Activated B cell treated with CpG ODN at 0.5 μM for 24 hours (primary cell): ENCODE measurements around the gene USF3. TPM values are rescaled to one million over a fixed set of nuclear protein-coding genes. Genes with fewer than 3 reads are reported as not detected.

ENCODE experiments used
- ATAC-seq: fragments of 200-7000 bp; cut with Tn5 transposase; one replicate; pipeline ENCODE4 v1.10.0; 2021; ENCODE audit warnings: low read depth, mild to moderate bottlenecking, moderate library complexity
- CTCF ChIA-PET: fragments of 350-600 bp; sonication (Branson Sonifier 250); formaldehyde crosslinking; loops from one replicate; lab custom pipeline; 2021; ENCODE audit warnings: antibody characterized with exemption; lab: Charles Lee
- POLR2A ChIA-PET: fragments of 350-600 bp; sonication (Branson Sonifier 250); formaldehyde crosslinking; loops from one replicate; lab custom pipeline; 2021; ENCODE audit warnings: antibody characterized with exemption; lab: Charles Lee
- DNase-seq: peaks from one replicate; pipeline ENCODE4 v3.0.0; 2022
- H3K27ac Mint-ChIP-seq: one replicate; pipeline ENCODE4 v1.8.0; 2020; ENCODE audit warnings: mixed read lengths
- H3K27me3 Mint-ChIP-seq: one replicate; pipeline ENCODE4 v1.8.0; 2021; ENCODE audit warnings: mixed read lengths
- H3K36me3 Mint-ChIP-seq: one replicate; pipeline ENCODE4 v1.8.0; 2021; ENCODE audit warnings: low read depth, mixed read lengths
- H3K4me1 Mint-ChIP-seq: one replicate; pipeline ENCODE4 v1.8.0; 2021; ENCODE audit warnings: mixed read lengths
- H3K4me3 Mint-ChIP-seq: one replicate; pipeline ENCODE4 v1.8.0; 2020; ENCODE audit warnings: mild to moderate bottlenecking, mixed read lengths
- H3K9me3 Mint-ChIP-seq: one replicate; pipeline ENCODE4 v1.8.0; 2020; ENCODE audit warnings: mixed read lengths
- CTCF ChIP-seq: fragments of 200-600 bp; IDR thresholded peaks from one replicate; pipeline ENCODE4 v1.8.0; 2022; ENCODE audit warnings: antibody characterized with exemption, mild to moderate bottlenecking
- intact Hi-C: fragments of 100-400 bp; cut with micrococcal nuclease; formaldehyde crosslinking; loops from one replicate; pipeline ENCODE4 v1.15.1; 2024
- total RNA-seq: library from RNA; stranded (reverse); gene quantifications from 2 replicates; pipeline ENCODE4 v1.2.3, GENCODE V29; 2022

USF3 gene
- total RNA-seq, 1 donor from 2014 or later: 25.3 TPM

- H3K4me1 Mint-ChIP-seq: peaks cover 91% of the 10 kb centered on the region
- peak overlapping the region; percentile 94 for H3K27ac Mint-ChIP-seq
These were observed 36.4 kb downstream of the USF3 start for GRCh38 chr3:113659996-113660395.

GRCh38 chr3:113659101-113659541, 37.3 kb downstream of the USF3 start:
- DNase-seq: no peak
- intact Hi-C loops: loop anchor here (1.0 to 2.0 kb wide), 4 partner anchors 9 to 38 kb away; partner anchors contain the start of gene USF3
- peak; percentile 77 for ATAC-seq
- POLR2A ChIA-PET: interaction anchor here (0.9 to 3.5 kb wide), 5 partner anchors 34 to 88 kb away, joined by 3 to 57 read pairs (median 4); partner anchors contain the start of genes ATP6V1A, NAA50 and USF3
- CTCF ChIA-PET: interaction anchor here (0.7 to 1.6 kb wide), 3 partner anchors 31 to 166 kb away, joined by 3 to 4 read pairs (median 3); no protein-coding TSS in a partner anchor
- H3K4me3 Mint-ChIP-seq: peak overlapping the region; percentile 68
- peak overlapping the region; percentile 94 for H3K27ac Mint-ChIP-seq
- no peak for TF ChIP-seq CTCF
- H3K27me3 Mint-ChIP-seq: no peaks in the 10 kb centered on the region
- peaks cover 5% of the 10 kb centered on the region for H3K9me3 Mint-ChIP-seq
- peaks cover 92% of the 10 kb centered on the region for H3K4me1 Mint-ChIP-seq
- H3K36me3 Mint-ChIP-seq: peaks cover 81% of the 10 kb centered on the region

More at GRCh38 chr3:113659996-113660395, 36.4 kb downstream of the USF3 start:
- Mint-ChIP-seq H3K27me3 (no peaks in the 10 kb centered on the region), H3K4me3 (peak overlapping the region; percentile 68), H3K9me3 (peaks cover 5% of the 10 kb centered on the region), H3K36me3 (peaks cover 82% of the 10 kb centered on the region)
- CTCF ChIA-PET: interaction anchor here (1.6 kb wide), 1 partner anchor 34 kb away, joined by 4 read pairs; no protein-coding TSS in a partner anchor
- TF ChIP-seq CTCF: no peak
- intact Hi-C loops: loop anchor here (1.0 to 2.0 kb wide), 5 partner anchors 8 to 53 kb away; partner anchors contain the start of gene USF3
- POLR2A ChIA-PET: interaction anchor here (0.9 to 3.5 kb wide), 4 partner anchors 36 to 87 kb away, joined by 3 to 57 read pairs (median 6); partner anchors contain the start of genes ATP6V1A, NAA50 and USF3
- ATAC-seq (no peak), DNase-seq (no peak)

GRCh38 chr3:113658107-113658506, 38.3 kb downstream of the USF3 start:
- POLR2A ChIA-PET: interaction anchor here (0.9 kb wide), 1 partner anchor 38 kb away, joined by 3 read pairs; the partner anchor contains the start of gene USF3
- CTCF ChIA-PET: no interaction called here
- no peak for ATAC-seq
- TF ChIP-seq CTCF: no peak
- no peak overlapping the region for H3K4me3 Mint-ChIP-seq
- H3K9me3 Mint-ChIP-seq: peaks cover 5% of the 10 kb centered on the region
- peak overlapping the region; percentile 94 for H3K27ac Mint-ChIP-seq
- DNase-seq: no peak
- H3K27me3 Mint-ChIP-seq: no peaks in the 10 kb centered on the region
- peaks cover 88% of the 10 kb centered on the region for H3K4me1 Mint-ChIP-seq
- intact Hi-C loops: loop anchor here (2.0 kb wide), 2 partner anchors 17 to 39 kb away; partner anchors contain the start of gene USF3
- peaks cover 72% of the 10 kb centered on the region for H3K36me3 Mint-ChIP-seq

- Mint-ChIP-seq H3K27me3 (no peaks in the 10 kb centered on the region), H3K4me1 (peaks cover 58% of the 10 kb centered on the region), H3K9me3 (peaks cover 5% of the 10 kb centered on the region), H3K4me3 (no peak overlapping the region), H3K27ac (no peak overlapping the region), H3K36me3 (peaks cover 60% of the 10 kb centered on the region)
- intact Hi-C loops: no loop called here
- CTCF ChIA-PET: no interaction called here
- POLR2A ChIA-PET: no interaction called here
- TF ChIP-seq CTCF: no peak
- DNase-seq: no peak
- ATAC-seq: no peak
These were observed 41.6 kb downstream of the USF3 start for GRCh38 chr3:113654851-113655250.

- H3K9me3 Mint-ChIP-seq: peaks cover 5% of the 10 kb centered on the region
- ATAC-seq (no peak), DNase-seq (no peak)
- no peak overlapping the region for H3K4me3 Mint-ChIP-seq
- intact Hi-C loops: no loop called here
- peaks cover 53% of the 10 kb centered on the region for H3K4me1 Mint-ChIP-seq
- TF ChIP-seq CTCF: no peak
- ChIA-PET POLR2A (no interaction called here), CTCF (no interaction called here)
- peaks cover 57% of the 10 kb centered on the region for H3K36me3 Mint-ChIP-seq
- no peak overlapping the region for H3K27ac Mint-ChIP-seq
- H3K27me3 Mint-ChIP-seq: no peaks in the 10 kb centered on the region
These were observed 42.1 kb downstream of the USF3 start for GRCh38 chr3:113654310-113654709.
